ENCODE results near the gene CPNE8. TPM values are rescaled to one million over a fixed set of nuclear protein-coding genes. Genes with fewer than 3 reads are reported as not detected.

The CPNE8 gene
- total and polyA plus RNA-seq, 10 of the 15 experiments (the other 5 are each of a cell fraction or from before 2014, with no cell fraction given): 11.3 to 38.4 (median 18.9) TPM

DNA sequence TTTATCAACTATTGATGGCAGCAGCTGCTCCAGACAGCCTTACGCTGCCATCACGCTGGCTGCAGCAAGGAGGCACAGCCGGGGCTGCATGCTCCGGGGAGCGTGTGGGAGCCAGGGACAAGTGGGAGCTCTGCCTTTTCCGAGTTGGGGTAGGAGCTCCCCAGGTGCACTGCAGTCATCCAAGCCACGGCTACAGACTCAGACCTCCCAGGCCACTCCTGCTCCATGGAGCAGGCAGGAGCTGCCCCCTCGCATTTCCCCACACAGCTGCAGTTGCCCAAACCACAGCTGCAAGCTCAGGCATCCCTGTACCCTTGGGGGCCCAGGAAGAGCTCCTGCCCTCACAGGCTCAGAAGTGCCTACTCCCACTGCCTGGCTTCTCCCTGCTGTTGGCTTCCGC is 184.7 kb downstream of the CPNE8 start (continued):
- TF ChIP-seq, protein P1, sequence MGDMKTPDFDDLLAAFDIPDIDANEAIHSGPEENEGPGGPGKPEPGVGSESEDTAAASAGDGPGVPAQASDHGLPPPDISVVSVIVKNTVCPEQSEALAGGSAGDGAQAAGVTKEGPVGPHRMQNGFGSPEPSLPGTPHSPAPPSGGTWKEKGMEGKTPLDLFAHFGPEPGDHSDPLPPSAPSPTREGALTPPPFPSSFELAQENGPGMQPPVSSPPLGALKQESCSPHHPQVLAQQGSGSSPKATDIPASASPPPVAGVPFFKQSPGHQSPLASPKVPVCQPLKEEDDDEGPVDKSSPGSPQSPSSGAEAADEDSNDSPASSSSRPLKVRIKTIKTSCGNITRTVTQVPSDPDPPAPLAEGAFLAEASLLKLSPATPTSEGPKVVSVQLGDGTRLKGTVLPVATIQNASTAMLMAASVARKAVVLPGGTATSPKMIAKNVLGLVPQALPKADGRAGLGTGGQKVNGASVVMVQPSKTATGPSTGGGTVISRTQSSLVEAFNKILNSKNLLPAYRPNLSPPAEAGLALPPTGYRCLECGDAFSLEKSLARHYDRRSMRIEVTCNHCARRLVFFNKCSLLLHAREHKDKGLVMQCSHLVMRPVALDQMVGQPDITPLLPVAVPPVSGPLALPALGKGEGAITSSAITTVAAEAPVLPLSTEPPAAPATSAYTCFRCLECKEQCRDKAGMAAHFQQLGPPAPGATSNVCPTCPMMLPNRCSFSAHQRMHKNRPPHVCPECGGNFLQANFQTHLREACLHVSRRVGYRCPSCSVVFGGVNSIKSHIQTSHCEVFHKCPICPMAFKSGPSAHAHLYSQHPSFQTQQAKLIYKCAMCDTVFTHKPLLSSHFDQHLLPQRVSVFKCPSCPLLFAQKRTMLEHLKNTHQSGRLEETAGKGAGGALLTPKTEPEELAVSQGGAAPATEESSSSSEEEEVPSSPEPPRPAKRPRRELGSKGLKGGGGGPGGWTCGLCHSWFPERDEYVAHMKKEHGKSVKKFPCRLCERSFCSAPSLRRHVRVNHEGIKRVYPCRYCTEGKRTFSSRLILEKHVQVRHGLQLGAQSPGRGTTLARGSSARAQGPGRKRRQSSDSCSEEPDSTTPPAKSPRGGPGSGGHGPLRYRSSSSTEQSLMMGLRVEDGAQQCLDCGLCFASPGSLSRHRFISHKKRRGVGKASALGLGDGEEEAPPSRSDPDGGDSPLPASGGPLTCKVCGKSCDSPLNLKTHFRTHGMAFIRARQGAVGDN (IDR thresholded peaks at IDR 0.05): no peak
- TF ChIP-seq SMC3 (IDR thresholded peaks at IDR 0.05; ENCODE audit: borderline replicate concordance, low read length) (no peak), ZZZ3 (IDR thresholded peaks at IDR 0.05; ENCODE audit: control insufficient read depth, insufficient read length, low read depth) (no peak)
- TF ChIP-seq, protein P2, sequence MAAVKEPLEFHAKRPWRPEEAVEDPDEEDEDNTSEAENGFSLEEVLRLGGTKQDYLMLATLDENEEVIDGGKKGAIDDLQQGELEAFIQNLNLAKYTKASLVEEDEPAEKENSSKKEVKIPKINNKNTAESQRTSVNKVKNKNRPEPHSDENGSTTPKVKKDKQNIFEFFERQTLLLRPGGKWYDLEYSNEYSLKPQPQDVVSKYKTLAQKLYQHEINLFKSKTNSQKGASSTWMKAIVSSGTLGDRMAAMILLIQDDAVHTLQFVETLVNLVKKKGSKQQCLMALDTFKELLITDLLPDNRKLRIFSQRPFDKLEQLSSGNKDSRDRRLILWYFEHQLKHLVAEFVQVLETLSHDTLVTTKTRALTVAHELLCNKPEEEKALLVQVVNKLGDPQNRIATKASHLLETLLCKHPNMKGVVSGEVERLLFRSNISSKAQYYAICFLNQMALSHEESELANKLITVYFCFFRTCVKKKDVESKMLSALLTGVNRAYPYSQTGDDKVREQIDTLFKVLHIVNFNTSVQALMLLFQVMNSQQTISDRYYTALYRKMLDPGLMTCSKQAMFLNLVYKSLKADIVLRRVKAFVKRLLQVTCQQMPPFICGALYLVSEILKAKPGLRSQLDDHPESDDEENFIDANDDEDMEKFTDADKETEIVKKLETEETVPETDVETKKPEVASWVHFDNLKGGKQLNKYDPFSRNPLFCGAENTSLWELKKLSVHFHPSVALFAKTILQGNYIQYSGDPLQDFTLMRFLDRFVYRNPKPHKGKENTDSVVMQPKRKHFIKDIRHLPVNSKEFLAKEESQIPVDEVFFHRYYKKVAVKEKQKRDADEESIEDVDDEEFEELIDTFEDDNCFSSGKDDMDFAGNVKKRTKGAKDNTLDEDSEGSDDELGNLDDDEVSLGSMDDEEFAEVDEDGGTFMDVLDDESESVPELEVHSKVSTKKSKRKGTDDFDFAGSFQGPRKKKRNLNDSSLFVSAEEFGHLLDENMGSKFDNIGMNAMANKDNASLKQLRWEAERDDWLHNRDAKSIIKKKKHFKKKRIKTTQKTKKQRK (IDR thresholded peaks at IDR 0.05; ENCODE audit: low read depth, low read length): no peak

DNA sequence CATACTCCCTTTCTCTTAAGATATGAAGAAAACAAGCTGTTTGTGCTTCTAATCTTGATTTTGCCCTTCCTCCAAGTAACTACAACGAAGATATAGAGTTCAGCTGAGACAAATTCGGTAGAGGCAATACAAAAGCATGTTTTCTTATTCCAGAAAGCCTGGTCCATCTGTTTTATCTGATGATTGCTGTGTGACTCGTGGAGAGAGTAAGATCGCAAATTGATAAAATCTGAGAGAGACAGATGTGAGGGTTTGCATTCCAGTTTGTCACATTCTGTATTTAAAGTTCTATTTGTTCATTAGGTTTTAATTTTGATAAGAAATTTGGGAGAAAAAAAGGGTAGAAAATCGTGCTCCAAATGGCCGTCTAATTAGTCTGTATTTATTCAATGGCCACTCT is 192.1 kb downstream of the CPNE8 start:
- POLR2A ChIA-PET: no interaction called here
- H3K27ac ChIP-seq (ENCODE audit: control insufficient read depth, insufficient read depth): no peak overlapping the region
- no peak overlapping the region for H2AFZ ChIP-seq (ENCODE audit: control insufficient read depth, low read depth, low read length)
- intact Hi-C loops (cut with micrococcal nuclease; ENCODE audit: unreplicated experiment): no loop called here
- CTCF ChIA-PET: interaction anchor here (1.0 to 1.3 kb wide), 2 partner anchors 9 to 14 kb away, joined by 3 read pairs; no protein-coding TSS in a partner anchor
- in situ Hi-C loops (cut with MboI): no loop called here
- whole genome bisulfite sequencing (ENCODE audit: insufficient coverage, insufficient replicate concordance, low lambda C conversion rate, missing lambda C conversion rate): 34% methylated on average over 6 of the region's 6 CpGs
- no peak overlapping the region for H3K9ac ChIP-seq (ENCODE audit: control insufficient read depth, insufficient read depth, low read length)
- SMC1A ChIA-PET (ENCODE audit: uncharacterized antibody, unreplicated experiment): interaction anchor here (1.2 to 2.0 kb wide), 2 partner anchors 15 to 20 kb away, joined by 5 read pairs; no protein-coding TSS in a partner anchor
- H3K4me3 ChIP-seq: no peak overlapping the region
- no peak overlapping the region for H3K4me2 ChIP-seq (ENCODE audit: control insufficient read depth, insufficient read depth)
- RAD21 ChIA-PET (ENCODE audit: unreplicated experiment): no interaction called here
- no peaks in the 10 kb centered on the region for H4K20me1 ChIP-seq (ENCODE audit: control insufficient read depth, insufficient read depth)
- DNase-seq (ENCODE audit: low read depth, low spot score) (no peak), ATAC-seq (no peak), FAIRE-seq (no peak)
- H3K4me1 ChIP-seq (ENCODE audit: control insufficient read depth, insufficient read depth, low read length): peaks cover 5% of the 10 kb centered on the region; the same call in 1 of the 2 replicates
- no TSS peak for BruUV-seq (replicated peaks)
- H3K36me3 ChIP-seq (ENCODE audit: control insufficient read depth in 2 of 2, insufficient read depth in 2 of 2, low read length in 1 of 2): no peaks in the 10 kb centered on the region
- no peaks in the 10 kb centered on the region; the same call in 2 of the 3 replicates for H3K9me3 ChIP-seq (replicated peaks; ENCODE audit: control insufficient read depth, insufficient read depth, low read length)
- no peaks in the 10 kb centered on the region for H3K27me3 ChIP-seq (replicated peaks in 1 of 2; ENCODE audit: control insufficient read depth in 2 of 2, insufficient read depth in 2 of 2, low read length in 1 of 2)
- no peaks in the 10 kb centered on the region for H3K79me2 ChIP-seq (ENCODE audit: control insufficient read depth, insufficient read depth, low read length)
- TF ChIP-seq KDM1A (IDR thresholded peaks at IDR 0.05; ENCODE audit: borderline replicate concordance) (no peak), ESRRA (IDR thresholded peaks at IDR 0.05; ENCODE audit: low read length) (no peak), RUNX3 (IDR thresholded peaks at IDR 0.05; ENCODE audit: low read length) (no peak), SUPT20H (IDR thresholded peaks at IDR 0.05; ENCODE audit: borderline replicate concordance, control insufficient read depth, low read depth, low read length) (no peak), TCF12 (IDR thresholded peaks at IDR 0.05; ENCODE audit: low read depth, low read length) (no peak), CEBPB (IDR thresholded peaks at IDR 0.05; ENCODE audit: borderline replicate concordance in 1 of 2, low read depth in 2 of 2, low read length in 2 of 2) (no peak)
- TF ChIP-seq, protein P3, sequence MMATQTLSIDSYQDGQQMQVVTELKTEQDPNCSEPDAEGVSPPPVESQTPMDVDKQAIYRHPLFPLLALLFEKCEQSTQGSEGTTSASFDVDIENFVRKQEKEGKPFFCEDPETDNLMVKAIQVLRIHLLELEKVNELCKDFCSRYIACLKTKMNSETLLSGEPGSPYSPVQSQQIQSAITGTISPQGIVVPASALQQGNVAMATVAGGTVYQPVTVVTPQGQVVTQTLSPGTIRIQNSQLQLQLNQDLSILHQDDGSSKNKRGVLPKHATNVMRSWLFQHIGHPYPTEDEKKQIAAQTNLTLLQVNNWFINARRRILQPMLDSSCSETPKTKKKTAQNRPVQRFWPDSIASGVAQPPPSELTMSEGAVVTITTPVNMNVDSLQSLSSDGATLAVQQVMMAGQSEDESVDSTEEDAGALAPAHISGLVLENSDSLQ (IDR thresholded peaks at IDR 0.05): no peak
